ENCODE results near the gene PGAP2.
"Not testable (repeated sequence)": the region's sequence is repeated elsewhere in the genome, so short reads cannot be mapped to it uniquely, and the experiment has no call there.

PGAP2 gene

GRCh38 chr11:3803726-3804495 is 4.4 kb upstream of the PGAP2 start:
- DNase-seq (ENCODE audit: low read depth in 2 of 2) = no peak

GRCh38 chr11:3808861-3809623 is 682 bp downstream of the PGAP2 start:
- DNase-seq (ENCODE audit: low read depth in 2 of 2) = no peak

DNA sequence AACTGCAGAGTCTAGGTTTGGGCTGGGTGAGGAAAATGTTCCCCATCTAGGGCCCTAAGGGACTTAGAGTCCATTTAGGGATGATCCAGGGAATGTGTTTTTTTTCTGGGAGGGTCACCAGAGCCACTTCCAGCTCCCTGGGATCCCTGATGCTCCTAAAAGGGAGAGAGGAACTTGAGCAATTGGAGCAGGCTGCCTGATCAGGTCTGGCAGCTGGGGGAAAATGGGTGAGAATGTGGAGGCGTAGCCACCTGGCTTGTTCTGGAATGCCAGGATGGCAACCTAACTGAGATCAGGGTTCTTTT is 1.2 kb downstream of the PGAP2 start:
- no peak for DNase-seq (ENCODE audit: low read depth in 2 of 2)

GRCh38 chr11:3810446-3810845 is 2.1 kb downstream of the PGAP2 start:
- DNase-seq (ENCODE audit: low read depth in 2 of 2) = no peak

DNA sequence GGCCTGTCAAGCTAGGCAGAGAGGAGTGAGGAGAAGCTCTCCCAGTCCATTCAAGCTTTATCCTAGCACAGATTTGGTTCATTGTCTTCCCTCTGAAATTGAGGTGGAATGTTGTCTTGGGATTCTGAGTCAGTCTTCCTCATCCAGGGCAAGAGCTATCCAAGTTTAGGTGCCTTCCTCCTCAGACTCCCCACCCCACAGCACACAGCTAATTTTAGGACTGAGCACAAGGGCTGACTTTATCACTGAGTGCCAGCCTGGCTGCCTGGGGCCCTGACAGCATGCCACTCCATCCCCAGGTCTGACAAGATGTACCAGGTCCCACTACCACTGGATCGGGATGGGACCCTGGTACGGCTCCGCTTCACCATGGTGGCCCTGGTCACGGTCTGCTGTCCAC is 2.6 kb downstream of the PGAP2 start:
- no peak for DNase-seq (ENCODE audit: low read depth in 2 of 2)

- DNase-seq (ENCODE audit: low read depth in 2 of 2) = not testable (repeated sequence)
Measured at GRCh38 chr11:3814832-3815231, 6.5 kb downstream of the PGAP2 start.

DNA sequence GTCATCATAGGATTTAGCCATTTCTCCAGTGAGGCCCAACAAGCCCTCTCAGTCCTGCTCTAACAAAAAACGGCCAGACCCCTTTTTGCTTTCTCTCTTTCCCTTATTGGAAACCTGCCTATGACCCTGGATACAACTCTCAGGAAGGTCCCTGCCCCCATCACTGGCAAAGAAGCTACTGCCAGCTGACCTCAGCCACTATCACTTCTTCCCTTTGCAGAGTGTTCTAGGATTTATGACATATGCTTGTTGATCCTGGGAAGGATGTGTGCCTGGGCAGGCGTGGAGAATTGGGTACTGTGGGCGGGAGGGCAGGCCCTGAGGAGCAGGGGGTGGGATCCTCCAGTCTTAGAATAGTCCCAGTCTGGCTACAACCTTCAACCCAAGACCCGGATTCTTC is 7.5 kb downstream of the PGAP2 start:
- no peak for DNase-seq (ENCODE audit: low read depth in 2 of 2)

DNA sequence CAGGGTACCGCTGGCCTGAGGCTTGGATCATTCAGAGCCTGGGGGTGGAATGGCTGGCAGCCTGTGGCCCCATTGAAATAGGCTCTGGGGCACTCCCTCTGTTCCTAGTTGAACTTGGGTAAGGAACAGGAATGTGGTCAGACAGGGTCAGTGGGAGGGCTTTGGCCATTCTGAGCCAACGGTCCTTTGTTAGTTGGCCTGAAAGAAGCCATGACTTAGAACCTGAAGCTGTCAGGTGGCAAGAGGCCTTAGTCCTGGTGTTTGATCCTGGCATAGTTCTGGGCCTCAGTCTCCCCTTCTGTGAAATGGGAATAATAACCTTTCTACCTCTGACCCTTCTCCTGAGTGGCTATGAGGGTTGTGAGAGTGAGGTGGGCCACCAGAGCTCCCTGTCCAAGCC is 8.3 kb downstream of the PGAP2 start:
- DNase-seq (ENCODE audit: low read depth in 2 of 2) = no peak

- DNase-seq (ENCODE audit: low read depth in 2 of 2) = no peak
Measured at GRCh38 chr11:3817181-3817800, 8.9 kb downstream of the PGAP2 start.

DNA sequence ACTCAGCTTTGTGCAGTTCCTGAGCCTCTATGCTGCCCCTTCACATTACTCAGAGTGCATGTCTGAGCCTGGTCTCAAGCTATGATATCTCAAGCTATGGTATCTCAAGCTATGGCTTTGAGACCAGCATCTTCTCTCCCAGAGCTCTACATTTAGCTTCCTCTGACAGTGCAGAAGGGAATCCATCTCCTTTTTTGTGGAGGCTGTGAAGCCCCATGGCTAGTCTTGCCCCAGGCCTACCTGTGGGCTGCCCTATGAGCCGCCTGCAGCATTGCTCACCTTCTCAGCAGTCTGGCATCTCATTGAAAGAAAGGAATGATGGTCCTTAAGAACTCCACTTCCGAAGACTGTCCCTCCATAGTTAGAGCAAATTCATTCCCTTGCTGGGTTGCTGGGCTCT is 12.6 kb downstream of the PGAP2 start:
- DNase-seq (ENCODE audit: low read depth in 2 of 2) = no peak

- no peak for DNase-seq (ENCODE audit: low read depth in 2 of 2)
Measured at GRCh38 chr11:3822312-3822711, 14.0 kb downstream of the PGAP2 start.

GRCh38 chr11:3823303-3823702 is 14.9 kb downstream of the PGAP2 start:
- no peak for DNase-seq (ENCODE audit: low read depth in 2 of 2)

GRCh38 chr11:3823762-3824506 is 15.6 kb downstream of the PGAP2 start:
- DNase-seq (ENCODE audit: low read depth in 2 of 2) = no peak

DNA sequence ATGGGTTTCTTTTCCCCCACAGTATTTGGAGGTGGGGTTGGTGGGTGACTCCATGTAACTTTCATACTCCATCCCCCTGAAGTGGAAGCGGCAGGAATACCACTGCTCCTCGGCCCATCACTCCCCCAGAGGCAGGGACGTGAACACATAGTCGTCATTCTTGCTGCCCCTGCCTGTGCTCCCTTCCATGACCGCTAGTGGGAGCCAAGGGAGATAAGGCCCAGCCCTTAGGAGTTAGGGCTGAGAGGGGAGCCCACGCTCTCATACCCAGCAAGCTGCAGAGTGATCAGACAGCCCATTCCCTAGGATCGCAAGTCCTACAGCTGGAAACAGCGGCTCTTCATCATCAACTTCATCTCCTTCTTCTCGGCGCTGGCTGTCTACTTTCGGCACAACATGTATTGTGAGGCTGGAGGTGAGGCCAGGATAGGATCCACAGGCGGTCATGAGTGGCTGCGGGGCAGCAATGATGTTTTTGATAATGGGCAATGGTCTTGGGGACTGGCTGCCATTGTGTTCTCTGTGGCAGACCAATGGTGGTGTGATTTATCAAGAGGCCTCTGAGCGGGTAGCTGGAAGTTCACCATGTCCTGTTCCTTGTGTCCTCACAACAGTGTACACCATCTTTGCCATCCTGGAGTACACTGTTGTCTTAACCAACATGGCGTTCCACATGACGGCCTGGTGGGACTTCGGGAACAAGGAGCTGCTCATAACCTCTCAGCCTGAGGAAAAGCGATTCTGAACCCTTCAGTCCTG is 16.5 kb downstream of the PGAP2 start:
- peak; percentile 65 to 75 for DNase-seq (ENCODE audit: low read depth in 2 of 2)

GRCh38 chr11:3825473-3826154 is 17.3 kb downstream of the PGAP2 start:
- DNase-seq (ENCODE audit: low read depth in 2 of 2) = no peak

DNA sequence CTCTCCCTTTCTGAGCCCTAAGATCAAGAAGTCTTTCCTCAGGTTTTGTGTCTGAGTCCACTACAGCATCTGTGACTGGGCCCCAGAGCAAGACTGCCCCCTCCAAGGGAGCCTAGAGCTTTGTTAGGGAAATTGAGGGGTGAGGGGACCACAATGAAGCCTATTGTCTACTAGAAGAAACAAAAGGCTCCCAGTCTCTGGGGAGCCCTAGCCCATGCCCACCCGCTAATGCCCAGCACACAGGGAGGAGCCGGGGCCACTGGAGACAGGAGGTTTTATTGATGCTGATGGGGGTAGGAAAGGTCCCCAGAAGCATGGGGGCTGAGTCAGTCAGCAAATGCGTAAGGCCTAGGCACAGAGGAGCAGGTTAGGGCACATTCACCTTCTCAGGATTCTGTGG is 18.4 kb downstream of the PGAP2 start:
- DNase-seq (ENCODE audit: low read depth in 2 of 2) = no peak

- DNase-seq (ENCODE audit: low read depth in 2 of 2) = no peak
Measured at GRCh38 chr11:3827434-3828186, 19.2 kb downstream of the PGAP2 start.

- DNase-seq (ENCODE audit: low read depth in 2 of 2) = no peak
Measured at GRCh38 chr11:3830088-3830487, 21.7 kb downstream of the PGAP2 start.

- no peak for DNase-seq (ENCODE audit: low read depth in 2 of 2)
Measured at GRCh38 chr11:3830730-3831129, 22.4 kb downstream of the PGAP2 start.

All from stimulated activated CD8-positive, alpha-beta memory T cell treated with anti-CD3 and anti-CD28 coated beads, Interleukin-2, amount 100 ng/mL, for 48 hours (primary cell).